B cell (primary cell): ENCODE measurements around the gene ARSA. TPM values are rescaled to one million over a fixed set of nuclear protein-coding genes. Genes with fewer than 3 reads are reported as not detected.

Source experiments
- ATAC-seq: fragments of 200-7000 bp; cut with Tn5 transposase; one replicate; pipeline ENCODE4 v1.10.0; 2021; ENCODE audit warnings: low read depth, mild to moderate bottlenecking, moderate number of reproducible peaks, moderate library complexity
- CTCF ChIA-PET: fragments of 350-600 bp; sonication (Branson Sonifier 250); formaldehyde crosslinking; loops from one replicate; lab custom pipeline; 2021; ENCODE audit warnings: antibody characterized with exemption, inconsistent platforms; lab: Charles Lee
- POLR2A ChIA-PET: fragments of 350-600 bp; sonication (Branson Sonifier 250); formaldehyde crosslinking; loops from one replicate; lab custom pipeline; 2021; ENCODE audit warnings: antibody characterized with exemption; lab: Charles Lee
- DNase-seq: peaks from one replicate; pipeline ENCODE4 v3.0.0; 2013
- H2AFZ ChIP-seq: 2 replicates; pipeline ENCODE4 v1.6.1; 2012; ENCODE audit warnings: mild to moderate bottlenecking, low read depth, low read length; ENCODE audit not compliant: insufficient read depth, poor library complexity, severe bottlenecking
- H3K27ac ChIP-seq, 2 donors: 1 replicate in 1 of 2; 2 replicates in 1 of 2; pipeline ENCODE4 v1.5.1; 2012 to 2013; ENCODE audit warnings: low read length in 2 of 2, mild to moderate bottlenecking in 2 of 2, moderate library complexity in 1 of 2
- H3K27me3 ChIP-seq, 4 experiments: fragments of 200-600 bp in 1 of 4; sonication (generic) in 1 of 4; replicated peaks in 1 of 4; 1 replicate in 2 of 4; 2 replicates in 2 of 4; pipeline versions ENCODE4 v1.6.1 to v1.7.0; 2013 to 2016; ENCODE audit warnings: low read length in 3 of 4, mild to moderate bottlenecking in 2 of 4, mixed read lengths in 1 of 4, moderate library complexity in 1 of 4; ENCODE audit not compliant: insufficient read depth in 4 of 4, control insufficient read depth in 3 of 4; ENCODE audit errors: control extremely low read depth in 1 of 4
- H3K36me3 ChIP-seq, 2 experiments: replicated peaks in 1 of 2; 1 replicate in 1 of 2; 2 replicates in 1 of 2; pipeline versions ENCODE4 v1.6.1 to v1.7.1; 2013; ENCODE audit warnings: low read length in 1 of 2; ENCODE audit not compliant: insufficient read depth in 2 of 2, control insufficient read depth in 1 of 2; ENCODE audit errors: control extremely low read depth in 1 of 2, extremely low read depth in 1 of 2
- H3K4me1 ChIP-seq, 2 donors: fragments of 200-600 bp in 1 of 2; sonication (generic) in 1 of 2; 1 replicate in 1 of 2; 2 replicates in 1 of 2; pipeline versions ENCODE4 v1.5.1 to v1.6.1; 2013 to 2017; ENCODE audit warnings: low read length in 2 of 2; ENCODE audit not compliant: control insufficient read depth in 2 of 2, insufficient read depth in 2 of 2
- H3K4me2 ChIP-seq: replicated peaks from 2 replicates; pipeline ENCODE3; 2012; ENCODE audit warnings: mild to moderate bottlenecking, low read depth, low read length; ENCODE audit not compliant: poor library complexity, severe bottlenecking
- H3K4me3 ChIP-seq, 5 experiments: fragments of 200-600 bp in 1 of 5; sonication (generic) in 1 of 5; 1 replicate in 3 of 5; 2 replicates in 2 of 5; pipeline versions ENCODE4 v1.5.1 to v1.7.0; 2011 to 2016; ENCODE audit warnings: low read length in 4 of 5, mild to moderate bottlenecking in 4 of 5, low read depth in 2 of 5, control low read depth in 1 of 5, moderate library complexity in 1 of 5; ENCODE audit not compliant: insufficient read depth in 1 of 5; ENCODE audit errors: control extremely low read depth in 1 of 5, extremely low read depth in 1 of 5
- H3K79me2 ChIP-seq: fragments of 200-600 bp; sonication (generic); one replicate; pipeline ENCODE4 v1.6.0; 2016; ENCODE audit warnings: low read length; ENCODE audit not compliant: control insufficient read depth, insufficient read depth
- H3K9ac ChIP-seq: fragments of 200-600 bp; sonication (generic); 2 replicates; pipeline ENCODE4 v1.6.1; 2017; ENCODE audit warnings: mild to moderate bottlenecking, low read length, moderate library complexity
- H3K9me3 ChIP-seq, 3 donors: one replicate each; pipeline versions ENCODE4 v1.6.1 to v1.7.1; 2013; ENCODE audit warnings: low read length in 2 of 3; ENCODE audit not compliant: control insufficient read depth in 2 of 3, insufficient read depth in 1 of 3; ENCODE audit errors: control extremely low read depth in 1 of 3
- H4K20me1 ChIP-seq: 2 replicates; pipeline ENCODE4 v1.6.0; 2012; ENCODE audit warnings: mild to moderate bottlenecking, low read length; ENCODE audit not compliant: insufficient read depth, control insufficient read depth, poor library complexity, severe bottlenecking
- H3K27ac Mint-ChIP-seq: one replicate; pipeline ENCODE4 v1.8.0; 2021; ENCODE audit warnings: mixed read lengths
- H3K27me3 Mint-ChIP-seq: one replicate; pipeline ENCODE4 v1.8.0; 2021; ENCODE audit warnings: mixed read lengths
- H3K4me1 Mint-ChIP-seq: one replicate; pipeline ENCODE4 v1.8.0; 2021; ENCODE audit warnings: mixed read lengths
- H3K4me3 Mint-ChIP-seq: one replicate; pipeline ENCODE4 v1.8.0; 2021; ENCODE audit warnings: mixed read lengths
- H3K9me3 Mint-ChIP-seq: one replicate; pipeline ENCODE4 v1.8.0; 2022; ENCODE audit warnings: mixed read lengths; ENCODE audit not compliant: insufficient read depth
- CTCF ChIP-seq: fragments of 200-600 bp; IDR thresholded peaks from one replicate; pipeline ENCODE4 v1.8.0; 2022; ENCODE audit warnings: antibody characterized with exemption, mild to moderate bottlenecking
- EZH2 ChIP-seq: IDR thresholded peaks from 2 replicates; pipeline ENCODE4 v1.6.1; 2012; ENCODE audit warnings: borderline replicate concordance, low read depth, mild to moderate bottlenecking, moderate library complexity, low read length; ENCODE audit not compliant: insufficient read depth, poor library complexity, severe bottlenecking
- WGBS: methylation state at CpG from one replicate; pipeline ENCODE4 v1.1.5; 2013; ENCODE audit warnings: missing lambda C conversion rate; ENCODE audit not compliant: insufficient coverage; 5-methylcytosine and 5-hydroxymethylcytosine counted together
- intact Hi-C: fragments of 100-400 bp; cut with micrococcal nuclease; formaldehyde crosslinking; loops from one replicate; pipeline ENCODE4 v1.10.0; 2022
- polyA plus RNA-seq: library from polyadenylated mRNA; depleted of rRNA; stranded (reverse); fragments of >200 nt; gene quantifications from 2 replicates; pipeline ENCODE4 v1.2.3, GENCODE V29; 2012
- total RNA-seq, 2 donors: library from RNA; stranded (reverse); fragments of 120-200 nt in 1 of 2; gene quantifications; 1 replicate in 1 of 2; 2 replicates in 1 of 2; pipeline versions ENCODE4 v1.2.3 to v1.2.4, GENCODE V29; 2013 to 2022

Gene ARSA
- total and polyA plus RNA-seq, 2 donors (not counting 1 experiment from before 2014, with no cell fraction given), result 82.0 to 128 TPM

- intact Hi-C loops, result loop anchor here (1.0 to 5.0 kb wide), 8 partner anchors 77 to 431 kb away; partner anchors contain the start of genes KLHDC7B, MAPK11, PPP6R2 and TUBGCP6
Observed at GRCh38 chr22:50621948-50622722, 5.8 kb downstream of the ARSA start.

More at GRCh38 chr22:50621948-50622722, 5.8 kb downstream of the ARSA start:
- Histone ChIP-seq H3K4me2 (peak overlapping the region; percentile 89), H3K9ac (peak overlapping the region; percentile 79), H3K4me1 (peaks cover 24 to 41% of the 10 kb centered on the region in 2 donors), H2AFZ (peak overlapping the region; percentile 53), H3K27me3 (no peaks in the 10 kb centered on the region), H4K20me1 (no peaks in the 10 kb centered on the region), H3K4me3 (peak overlapping the region; percentile 46 to 79 (median 59)), H3K27ac (peak overlapping the region; percentile 91 to 95), H3K79me2 (no peaks in the 10 kb centered on the region), H3K36me3 (no peaks in the 10 kb centered on the region), H3K9me3 (no peaks in the 10 kb centered on the region)
- peak; percentile 53 for TF ChIP-seq CTCF
- no peak for TF ChIP-seq EZH2
- POLR2A ChIA-PET, result interaction anchor here (0.7 to 2.2 kb wide), 11 partner anchors 52 to 378 kb away, joined by 3 to 20 read pairs (median 9); partner anchors contain the start of genes HDAC10, LMF2, NCAPH2 and SCO2
- H3K4me3 Mint-ChIP-seq, result peak overlapping the region; percentile 95
- 19% methylated on average over 17 of the region's 18 CpGs for WGBS
- DNase-seq (peak; percentile 71), ATAC-seq (no peak)
- H3K27me3 Mint-ChIP-seq, result no peaks in the 10 kb centered on the region
- CTCF ChIA-PET, result interaction anchor here (0.8 to 2.9 kb wide), 18 partner anchors 20 to 380 kb away, joined by 3 to 48 read pairs (median 8); partner anchors contain the start of genes HDAC10, SCO2, SYCE3 and TUBGCP6
- peak overlapping the region; percentile 97 for H3K27ac Mint-ChIP-seq
- no peaks in the 10 kb centered on the region for H3K9me3 Mint-ChIP-seq
- H3K4me1 Mint-ChIP-seq, result peaks cover 34% of the 10 kb centered on the region
